ENCODE data around the gene ALDH3B1. TPM values are rescaled to one million over a fixed set of nuclear protein-coding genes. Genes with fewer than 3 reads are reported as not detected.

Gene ALDH3B1
- total and polyA plus RNA-seq, 10 of the 15 experiments (the other 5 are each of a cell fraction or from before 2014, with no cell fraction given) = 0.03 to 0.37 (median 0.17) TPM; not detected in 3

- WGBS (ENCODE audit: insufficient coverage, insufficient replicate concordance, low lambda C conversion rate, missing lambda C conversion rate) = 66% methylated on average over 4 of the region's 13 CpGs
- SMC1A ChIA-PET (ENCODE audit: uncharacterized antibody, unreplicated experiment) = no interaction called here
- CTCF ChIA-PET = interaction anchor here (0.7 kb wide), 1 partner anchor 213 kb away, joined by 4 read pairs; no protein-coding TSS in a partner anchor
- no peak for DNase-seq (ENCODE audit: low read depth, low spot score)
- Histone ChIP-seq H3K4me1 (ENCODE audit: control insufficient read depth, insufficient read depth, low read length) (peaks cover 29% of the 10 kb centered on the region), H3K27ac (ENCODE audit: control insufficient read depth, insufficient read depth) (no peak overlapping the region), H3K9me3 (replicated peaks; ENCODE audit: control insufficient read depth, insufficient read depth, low read length) (no peaks in the 10 kb centered on the region), H3K4me3 (no peak overlapping the region), H3K9ac (ENCODE audit: control insufficient read depth, insufficient read depth, low read length) (no peak overlapping the region), H2AFZ (ENCODE audit: control insufficient read depth, low read depth, low read length) (no peak overlapping the region), H3K27me3 (replicated peaks in 1 of 2; ENCODE audit: control insufficient read depth in 2 of 2, insufficient read depth in 2 of 2, low read length in 1 of 2) (no peaks in the 10 kb centered on the region), H4K20me1 (ENCODE audit: control insufficient read depth, insufficient read depth) (no peaks in the 10 kb centered on the region), H3K79me2 (ENCODE audit: control insufficient read depth, insufficient read depth, low read length) (no peaks in the 10 kb centered on the region), H3K4me2 (ENCODE audit: control insufficient read depth, insufficient read depth) (no peak overlapping the region), H3K36me3 (ENCODE audit: control insufficient read depth in 2 of 2, insufficient read depth in 2 of 2, low read length in 1 of 2) (no peaks in the 10 kb centered on the region; a peak in 1 of 4 replicates)
- TF ChIP-seq JUND (IDR thresholded peaks at IDR 0.05; ENCODE audit: low read depth, low read length) (no peak), POU2F2 (IDR thresholded peaks at IDR 0.05; ENCODE audit: borderline replicate concordance, low read depth, low read length) (no peak), SRF (IDR thresholded peaks at IDR 0.05; ENCODE audit: low read depth in 2 of 2, low read length in 2 of 2) (no peak), SUPT20H (IDR thresholded peaks at IDR 0.05; ENCODE audit: borderline replicate concordance, control insufficient read depth, low read depth, low read length) (no peak), ZNF207 (IDR thresholded peaks at IDR 0.05; ENCODE audit: borderline replicate concordance) (no peak)
- no peak for ATAC-seq
- intact Hi-C loops (cut with micrococcal nuclease; ENCODE audit: unreplicated experiment) (no loop called here), in situ Hi-C loops (cut with MboI) (no loop called here)
- POLR2A ChIA-PET = no interaction called here
- RAD21 ChIA-PET (ENCODE audit: unreplicated experiment) = no interaction called here
- no peak for FAIRE-seq
- BruUV-seq (replicated peaks) = no TSS peak
These were observed 14.1 kb upstream of the ALDH3B1 start for GRCh38 chr11:67996051-67996450.

DNA sequence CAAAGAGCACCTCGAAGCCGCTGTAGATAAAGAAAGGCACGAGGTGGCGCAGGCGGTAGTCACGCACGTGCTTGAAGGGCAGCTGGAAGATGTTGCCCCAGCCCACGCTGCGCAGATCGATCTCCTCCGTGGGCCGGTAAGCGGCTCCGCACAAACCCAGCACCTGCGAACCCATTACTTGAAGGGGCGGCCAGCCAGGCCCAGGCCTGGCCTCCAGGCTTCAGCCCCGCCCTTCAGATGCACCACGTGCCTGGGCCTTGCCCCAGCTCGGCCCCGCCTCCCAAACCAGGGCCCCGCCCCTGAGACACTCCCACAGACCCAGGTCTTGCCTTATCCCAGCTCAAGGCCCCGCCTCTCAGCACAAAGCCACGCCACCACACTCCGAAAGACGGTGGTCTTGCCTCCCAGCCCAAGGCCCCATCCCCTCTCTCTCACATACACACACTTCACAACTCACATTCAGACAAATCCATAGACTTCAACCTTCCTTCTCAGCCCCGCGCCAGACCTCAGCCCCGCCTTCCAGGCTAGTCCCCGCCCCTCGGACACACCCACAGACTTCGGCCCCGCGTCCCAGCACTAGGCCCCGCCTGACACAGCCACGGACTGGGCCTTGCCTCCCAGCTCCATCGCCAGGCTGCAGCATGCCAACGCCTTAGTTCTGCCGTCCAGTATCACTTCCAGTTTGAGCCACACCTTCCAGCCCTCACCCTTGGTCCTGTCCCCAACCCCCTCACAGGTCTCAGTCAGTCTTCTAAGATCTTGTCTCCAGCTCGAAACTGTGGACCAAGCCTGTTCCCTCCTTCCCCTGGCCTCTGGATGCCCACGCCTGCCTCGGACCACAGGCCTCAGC lies 13.3 kb upstream of the ALDH3B1 start:
- no peaks in the 10 kb centered on the region for H4K20me1 ChIP-seq (ENCODE audit: control insufficient read depth, insufficient read depth)
- H3K27me3 ChIP-seq (replicated peaks in 1 of 2; ENCODE audit: control insufficient read depth in 2 of 2, insufficient read depth in 2 of 2, low read length in 1 of 2) = no peaks in the 10 kb centered on the region
- H3K4me2 ChIP-seq (ENCODE audit: control insufficient read depth, insufficient read depth) = no peak overlapping the region
- no peak overlapping the region for H2AFZ ChIP-seq (ENCODE audit: control insufficient read depth, low read depth, low read length)
- intact Hi-C loops (cut with micrococcal nuclease; ENCODE audit: unreplicated experiment) = no loop called here
- TF ChIP-seq POLR2A (IDR thresholded peaks at IDR 0.05; ENCODE audit: low read depth, low read length) (no peak; the same call in 1 of the 2 replicates), POLR2AphosphoS5 (IDR thresholded peaks at IDR 0.05; ENCODE audit: low read length) (0 out of 2 replicates have a peak, but pooled peaks have one; percentile 15), USF1 (IDR thresholded peaks at IDR 0.05; ENCODE audit: borderline replicate concordance, extremely low read length, insufficient read depth, low read depth, low read length) (peak; percentile 72)
- peaks cover 29% of the 10 kb centered on the region for H3K4me1 ChIP-seq (ENCODE audit: control insufficient read depth, insufficient read depth, low read length)
- FAIRE-seq (no peak), ATAC-seq (peak; percentile 83), DNase-seq (ENCODE audit: low read depth, low spot score) (no peak)
- H3K27ac ChIP-seq (ENCODE audit: control insufficient read depth, insufficient read depth) = no peak overlapping the region
- ChIA-PET SMC1A (ENCODE audit: uncharacterized antibody, unreplicated experiment) (no interaction called here), POLR2A (no interaction called here), RAD21 (ENCODE audit: unreplicated experiment) (no interaction called here), CTCF (interaction anchor here (0.7 kb wide), 1 partner anchor 212 kb away, joined by 4 read pairs; no protein-coding TSS in a partner anchor)
- WGBS (ENCODE audit: insufficient coverage, insufficient replicate concordance, low lambda C conversion rate, missing lambda C conversion rate) = 95% methylated on average over 30 of the region's 41 CpGs
- BruUV-seq (replicated peaks) = no TSS peak
- in situ Hi-C loops (cut with MboI) = no loop called here
- H3K9ac ChIP-seq (ENCODE audit: control insufficient read depth, insufficient read depth, low read length) = no peak overlapping the region
- no peak overlapping the region for H3K4me3 ChIP-seq
- H3K79me2 ChIP-seq (ENCODE audit: control insufficient read depth, insufficient read depth, low read length) = peaks cover 2% of the 10 kb centered on the region
- H3K36me3 ChIP-seq (ENCODE audit: control insufficient read depth in 2 of 2, insufficient read depth in 2 of 2, low read length in 1 of 2) = no peaks in the 10 kb centered on the region; a peak in 1 of 4 replicates
- H3K9me3 ChIP-seq (replicated peaks; ENCODE audit: control insufficient read depth, insufficient read depth, low read length) = no peaks in the 10 kb centered on the region
